Stimulated activated CD8-positive, alpha-beta memory T cell treated with anti-CD3 and anti-CD28 coated beads, Interleukin-12 subunit alpha, Interleukin-12 subunit beta, amount 100 ng/mL, for 4 hours (primary cell): ENCODE data around the gene TRPM3.

Experiments
- DNase-seq: peaks from one replicate; pipeline ENCODE4 v3.0.0-alpha.2; 2020; ENCODE audit warnings: low read depth

The TRPM3 gene

DNA sequence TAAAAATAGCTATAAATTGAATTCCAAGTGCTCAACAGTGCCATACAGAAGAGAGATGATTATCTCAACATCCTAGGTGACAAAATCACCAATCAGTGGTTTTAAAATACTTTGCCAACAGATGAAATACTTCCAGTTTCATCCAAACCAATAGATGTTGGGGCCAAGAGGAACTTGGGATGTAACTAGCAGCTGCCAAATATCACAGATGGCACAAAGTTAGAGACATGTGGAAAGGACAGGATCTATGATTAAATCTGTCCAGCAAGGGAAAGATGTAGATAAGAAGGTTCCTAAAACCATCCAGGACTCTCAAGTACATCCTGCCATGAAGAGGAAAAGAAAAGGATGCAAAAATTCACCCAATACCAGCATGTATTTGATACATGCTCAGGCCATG, 23.8 kb downstream of the TRPM3 start:
- DNase-seq: no peak

DNA sequence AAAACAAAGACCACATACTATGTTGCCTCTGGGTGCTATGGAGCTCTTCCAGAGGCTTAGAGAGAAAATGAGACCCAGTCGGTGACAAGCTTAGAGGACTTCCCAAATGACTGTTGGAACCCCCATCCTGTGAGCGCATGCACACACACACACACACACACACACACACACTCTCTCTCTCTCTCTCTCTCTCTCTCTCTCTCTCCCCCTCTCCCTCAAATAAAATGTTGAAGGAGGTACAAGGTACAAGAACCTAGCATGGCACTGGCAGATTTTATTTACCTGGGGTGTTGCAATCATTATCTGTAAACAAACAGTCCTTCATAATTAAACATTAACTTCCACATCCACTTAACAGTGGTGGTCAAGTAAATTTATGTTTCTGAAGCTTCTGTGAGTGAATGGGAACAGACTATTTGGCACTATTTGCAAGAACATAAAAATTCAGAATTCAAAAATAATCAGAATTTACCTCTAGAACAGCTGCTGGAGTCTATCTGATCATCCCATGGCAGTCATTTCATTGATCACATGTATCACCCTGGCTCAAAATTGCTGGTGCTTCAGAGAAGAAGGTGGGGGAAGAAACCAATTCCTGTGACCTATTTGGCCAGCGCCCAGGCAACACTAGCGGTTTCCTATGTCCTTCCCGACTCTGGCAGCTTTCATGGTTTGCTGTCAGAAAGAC, 24.9 kb downstream of the TRPM3 start:
- DNase-seq: no peak

DNA sequence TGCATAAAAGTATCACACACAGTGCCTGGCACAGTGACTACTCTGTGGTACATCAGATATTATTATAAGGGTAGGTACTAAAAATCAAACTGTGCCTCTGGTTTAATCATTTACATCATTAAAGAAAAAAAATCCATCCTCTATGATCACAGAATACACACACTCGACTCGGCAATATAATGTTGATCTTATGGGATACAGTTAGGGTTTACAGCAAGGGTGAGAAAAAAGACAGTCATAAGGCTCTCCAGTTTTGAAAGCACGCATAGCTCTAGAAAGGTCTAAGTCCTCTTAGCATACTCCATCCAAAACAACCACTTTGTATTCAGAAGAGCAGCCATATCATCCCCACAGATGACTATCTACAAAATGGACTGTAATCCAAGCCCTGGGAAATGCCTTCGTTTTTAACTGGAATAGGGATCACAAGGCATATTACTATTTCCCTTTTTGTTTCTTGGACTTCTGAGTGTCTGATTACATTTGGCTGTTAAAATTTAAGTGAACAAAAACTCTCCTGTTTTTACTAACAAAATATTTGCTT, 26.6 kb downstream of the TRPM3 start:
- DNase-seq: no peak

DNA sequence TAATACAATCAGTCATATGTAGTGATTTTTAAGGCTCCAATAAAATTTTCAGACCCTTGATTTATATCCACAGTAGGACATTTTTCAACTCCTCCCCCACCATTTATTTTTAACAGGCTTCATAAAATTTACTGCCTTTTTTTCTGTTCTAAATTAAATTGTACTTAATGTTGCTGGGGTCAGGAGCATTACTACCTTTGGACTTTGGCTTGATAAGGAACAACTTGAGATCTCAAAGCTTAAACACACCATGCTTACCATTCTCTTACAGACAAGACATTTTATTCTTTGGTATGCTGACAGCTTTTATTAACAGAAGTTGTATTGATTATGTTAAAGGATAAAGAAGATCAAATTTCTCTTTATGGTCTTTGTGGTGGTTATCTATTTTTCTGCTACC, 30.5 kb downstream of the TRPM3 start:
- DNase-seq: no peak

DNA sequence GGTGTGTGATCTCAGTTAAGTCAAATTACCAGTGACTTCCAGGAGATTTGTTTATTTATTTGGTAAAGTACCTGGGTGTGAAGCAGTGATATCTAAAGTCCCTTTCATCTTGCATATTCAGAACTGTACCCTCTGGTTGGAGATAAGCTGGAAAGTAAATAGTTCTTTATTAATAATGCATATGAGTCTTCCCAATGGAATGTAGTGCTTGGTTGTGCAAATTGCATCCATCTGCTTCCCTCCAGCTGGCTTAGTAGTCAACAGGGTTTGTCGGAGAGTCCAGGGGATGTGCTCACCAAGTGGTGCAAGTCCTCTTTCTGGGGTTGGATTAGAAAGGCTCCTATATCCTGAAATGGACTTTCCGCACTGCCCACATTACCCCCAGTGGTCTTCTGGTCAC, 42.0 kb downstream of the TRPM3 start:
- DNase-seq: no peak

DNA sequence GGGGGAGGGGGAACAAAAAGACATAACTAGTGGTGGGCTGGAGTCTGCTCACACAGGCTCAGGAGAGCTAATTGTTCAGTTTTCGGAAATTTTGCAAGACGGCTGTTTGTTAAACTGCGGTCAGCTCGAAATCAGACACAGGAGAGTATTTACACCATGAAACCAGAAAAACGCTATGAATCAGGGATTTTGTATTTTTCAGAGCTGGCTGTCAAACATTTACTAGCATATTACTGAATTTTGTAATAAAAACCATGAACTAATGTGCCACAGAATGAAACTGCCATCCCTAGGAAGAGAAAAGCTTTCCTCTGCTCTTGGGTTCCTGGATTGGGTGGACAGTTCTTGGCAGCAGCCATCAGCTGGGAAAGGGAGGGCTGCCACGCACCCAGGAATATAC, 45.3 kb downstream of the TRPM3 start:
- DNase-seq: no peak

DNA sequence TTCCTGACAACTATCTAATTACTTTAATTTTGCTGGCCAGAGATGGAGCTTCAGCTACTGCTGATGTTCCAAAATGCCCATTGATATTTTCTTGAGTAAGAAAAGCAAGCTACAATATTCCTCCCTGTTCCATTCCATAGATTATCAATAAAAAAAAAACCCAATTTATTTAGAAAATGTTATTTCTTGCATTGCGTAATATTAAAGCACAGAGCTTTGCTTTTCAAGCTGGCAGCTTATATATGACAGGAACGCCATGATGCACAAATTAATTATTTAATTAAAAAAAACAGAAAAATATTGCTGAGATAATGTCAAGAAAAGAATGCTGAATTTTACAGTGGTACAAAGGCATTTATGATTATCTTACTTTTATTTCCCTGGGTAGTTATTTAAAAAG, 47.9 kb downstream of the TRPM3 start:
- DNase-seq: no peak

DNA sequence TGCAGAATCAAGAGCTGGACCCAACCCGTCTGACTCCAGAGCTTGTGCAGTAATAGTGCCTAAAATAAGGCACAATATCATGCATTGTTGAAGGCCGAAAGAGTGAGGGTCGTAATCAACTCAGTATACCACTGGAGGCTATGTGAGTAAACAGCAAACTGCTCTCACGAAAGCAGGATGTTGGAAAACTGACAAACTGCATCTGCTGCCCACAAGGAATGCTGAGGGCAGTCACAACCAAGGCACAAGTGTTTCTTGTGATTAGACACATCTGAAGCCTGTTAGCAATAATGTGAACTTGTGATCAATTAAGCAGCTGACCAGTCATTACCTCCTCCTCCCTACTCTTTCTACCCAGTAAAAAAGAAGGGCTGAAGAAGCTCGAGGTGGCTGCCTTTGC, 48.8 kb downstream of the TRPM3 start:
- no peak for DNase-seq

DNA sequence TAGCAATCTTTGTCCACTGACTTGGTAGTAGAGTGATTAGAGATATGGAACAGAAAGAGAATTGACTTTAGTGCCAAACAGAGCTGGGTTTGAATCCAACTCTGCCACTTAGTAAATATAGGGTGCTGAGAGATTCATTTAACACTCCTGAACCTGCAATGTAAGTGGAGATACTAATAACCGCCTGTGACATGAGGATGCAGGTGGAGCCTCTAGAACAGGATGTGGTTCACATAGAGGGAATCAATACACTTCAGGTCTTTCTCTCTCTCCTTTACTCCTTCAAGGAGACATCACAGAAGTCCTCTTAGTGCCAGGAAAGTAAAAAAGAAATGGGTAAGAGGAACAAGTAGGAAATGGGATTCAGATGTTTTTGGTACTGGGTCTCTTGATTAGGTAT, 49.8 kb downstream of the TRPM3 start:
- DNase-seq: no peak

DNA sequence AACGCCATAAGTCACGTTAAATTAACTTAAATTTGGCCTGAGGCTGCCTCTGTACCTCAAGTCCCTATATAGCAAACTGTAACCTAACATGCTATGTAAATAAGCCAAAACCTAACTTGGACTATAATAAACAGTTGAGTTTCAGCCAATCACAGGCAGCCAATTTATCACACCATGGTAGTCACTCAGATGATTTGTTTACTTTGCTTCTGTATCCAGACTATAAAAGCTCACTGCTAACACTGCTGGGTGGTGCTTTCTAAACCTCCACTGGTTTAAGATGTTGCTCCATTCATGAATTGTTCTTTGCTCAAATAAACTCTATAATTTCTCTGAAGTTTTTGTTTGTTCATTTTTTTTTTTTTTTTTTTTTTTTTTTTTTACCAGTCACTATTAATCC, 62.8 kb downstream of the TRPM3 start:
- DNase-seq: no peak

DNA sequence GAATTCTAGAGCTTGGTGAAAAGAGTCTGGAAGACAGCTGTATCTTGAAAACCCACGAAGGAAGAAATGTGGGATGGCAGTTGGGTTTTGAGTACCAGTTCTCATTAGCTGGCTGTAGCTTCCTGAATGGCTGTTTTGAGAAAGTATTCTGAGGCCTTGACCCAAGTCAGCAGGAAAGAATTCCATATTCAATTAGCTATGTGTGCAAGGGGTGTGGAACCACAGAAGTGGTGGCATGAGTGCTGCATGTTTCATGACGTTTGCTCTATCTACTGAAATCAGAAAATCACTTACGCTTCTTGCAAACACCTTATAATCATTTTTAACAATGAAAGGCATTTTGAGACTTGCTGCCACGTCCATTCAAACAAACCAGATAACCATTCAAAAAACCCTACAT, 69.1 kb downstream of the TRPM3 start:
- no peak for DNase-seq

DNA sequence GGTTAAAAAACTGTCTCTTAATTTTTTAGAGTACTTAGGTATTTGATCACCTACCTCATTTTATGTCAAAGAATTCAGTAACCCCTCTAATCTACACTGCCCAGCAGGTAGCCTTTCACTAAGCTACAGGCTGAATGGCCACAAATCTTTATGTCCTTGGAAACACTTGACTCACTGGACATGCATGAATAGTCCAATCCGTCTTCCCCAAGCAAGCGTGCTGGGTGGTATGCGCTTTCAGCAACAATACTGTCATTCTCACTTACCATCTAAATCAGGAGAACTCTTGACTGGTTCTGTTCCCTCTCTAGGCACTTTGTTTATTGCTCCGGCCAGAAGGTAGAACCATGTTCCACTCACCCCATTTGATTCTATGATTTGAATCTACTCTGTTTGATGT, 73.1 kb downstream of the TRPM3 start:
- no peak for DNase-seq

DNA sequence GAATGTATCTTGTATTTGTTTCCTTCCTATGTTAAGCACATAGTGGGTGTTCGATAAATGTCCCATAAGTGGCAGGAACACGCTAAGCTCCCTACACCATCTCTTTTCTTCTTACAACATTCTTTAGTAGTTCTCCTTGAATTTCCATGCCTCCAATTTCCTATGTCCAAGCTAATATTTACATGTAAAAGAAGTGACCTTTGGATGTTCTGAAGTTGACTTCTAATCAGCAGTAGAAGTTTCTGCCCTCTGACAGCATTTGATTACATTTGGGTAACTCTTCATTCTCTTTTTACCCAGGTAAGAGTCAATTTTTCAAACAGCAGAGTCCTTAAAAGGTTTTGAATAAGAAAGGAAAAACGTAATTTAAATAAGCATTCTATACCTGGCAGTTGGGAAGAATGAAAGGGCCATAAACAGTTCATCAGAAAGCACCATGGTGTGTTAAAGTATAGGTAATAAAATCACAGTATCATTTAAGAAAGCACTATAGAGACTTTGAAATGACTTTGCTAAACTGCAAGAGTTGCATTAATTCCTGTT, 78.9 kb downstream of the TRPM3 start:
- no peak for DNase-seq

DNA sequence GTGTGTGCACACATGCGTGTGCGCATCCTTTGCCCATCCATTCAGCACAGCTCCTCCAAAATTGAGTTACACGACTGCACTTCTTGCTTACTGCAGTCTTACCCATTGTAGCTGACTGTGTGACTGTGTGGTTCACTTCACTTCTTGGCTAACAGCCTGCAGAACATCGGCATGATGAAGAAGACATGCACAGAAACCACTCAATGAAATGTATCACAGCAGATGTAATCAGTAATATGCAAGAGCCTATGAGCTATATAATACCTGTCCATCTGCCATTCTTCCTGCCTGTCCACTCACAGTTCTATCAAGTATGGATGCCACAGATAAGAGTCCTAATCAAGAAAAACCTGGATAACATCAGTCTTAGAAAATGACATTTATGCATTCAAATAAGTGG, 83.9 kb downstream of the TRPM3 start:
- no peak for DNase-seq

DNA sequence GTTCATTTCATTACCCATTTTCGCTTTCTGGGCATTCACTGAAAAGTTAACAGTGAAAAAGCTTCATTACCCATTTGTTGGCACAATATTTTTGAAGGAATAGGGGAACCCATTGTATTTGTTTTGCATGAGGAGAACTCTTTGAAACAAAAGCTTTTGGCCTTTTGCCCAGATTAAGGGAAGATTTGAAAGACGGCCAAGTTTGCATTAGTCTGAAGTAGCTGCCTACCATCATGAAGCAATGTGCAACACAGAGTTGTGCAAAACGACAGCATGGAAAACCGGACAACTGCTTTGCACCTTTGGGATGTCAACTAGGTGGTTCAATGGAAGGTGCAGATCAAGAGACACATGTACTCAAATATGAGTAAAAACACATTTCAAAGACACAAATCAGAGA, 84.9 kb downstream of the TRPM3 start:
- DNase-seq: no peak

DNA sequence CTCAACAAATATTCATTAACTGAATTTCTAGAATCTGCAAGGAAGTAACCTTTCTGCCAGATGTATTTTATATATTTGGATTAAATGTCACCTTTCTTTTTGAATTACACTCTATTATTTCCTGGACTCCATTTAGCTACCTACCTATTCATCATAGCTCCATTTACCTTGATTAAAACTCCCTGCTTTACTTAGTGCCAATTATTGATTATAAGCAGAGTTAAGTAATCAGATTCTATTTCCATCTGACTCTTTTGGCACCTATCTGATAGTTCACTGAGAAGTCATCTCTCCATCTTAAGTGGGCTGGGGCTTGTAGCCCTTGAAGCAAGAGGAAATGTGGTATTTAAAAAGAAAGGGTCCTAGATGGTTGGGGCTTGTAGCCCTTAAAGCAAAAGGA, 88.6 kb downstream of the TRPM3 start:
- no peak for DNase-seq

DNA sequence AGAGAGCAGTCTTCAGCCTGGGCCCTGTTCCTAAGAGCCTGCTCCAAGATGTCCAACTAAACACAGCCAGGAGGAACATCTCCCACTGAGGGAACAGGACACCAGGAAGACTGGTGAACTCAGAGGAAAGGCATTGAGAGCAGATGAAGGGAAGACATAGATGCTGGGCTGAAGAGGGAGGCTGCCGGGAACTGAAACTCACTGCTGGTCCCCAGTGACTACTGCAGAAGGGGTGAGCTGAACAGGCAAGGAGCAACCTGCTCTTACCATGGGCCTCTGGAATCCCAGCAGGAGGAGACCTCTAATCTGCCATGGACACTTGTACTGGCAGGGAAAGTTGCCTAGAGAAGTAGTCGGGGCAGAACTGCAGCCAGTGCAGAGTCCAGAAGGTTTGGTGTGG, 95.7 kb downstream of the TRPM3 start:
- no peak for DNase-seq

DNA sequence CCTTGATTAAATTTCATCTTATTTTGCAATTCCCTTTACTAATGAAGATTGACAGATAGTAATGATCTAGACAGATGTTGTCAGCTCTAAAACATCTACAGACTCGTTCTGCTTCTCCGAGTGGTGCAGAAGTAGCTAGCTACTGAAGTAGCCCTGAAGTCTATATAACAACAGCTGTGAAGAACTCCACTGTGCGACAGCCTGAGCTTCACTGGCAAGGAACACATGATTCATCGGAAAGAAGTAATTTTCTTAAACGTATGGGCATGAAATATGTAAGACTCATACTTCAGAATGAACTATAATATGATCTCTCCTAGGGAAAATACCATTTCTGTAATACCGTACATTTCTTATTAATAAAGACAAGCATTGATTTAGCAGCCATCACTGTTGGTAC, 96.2 kb downstream of the TRPM3 start:
- no peak for DNase-seq

DNA sequence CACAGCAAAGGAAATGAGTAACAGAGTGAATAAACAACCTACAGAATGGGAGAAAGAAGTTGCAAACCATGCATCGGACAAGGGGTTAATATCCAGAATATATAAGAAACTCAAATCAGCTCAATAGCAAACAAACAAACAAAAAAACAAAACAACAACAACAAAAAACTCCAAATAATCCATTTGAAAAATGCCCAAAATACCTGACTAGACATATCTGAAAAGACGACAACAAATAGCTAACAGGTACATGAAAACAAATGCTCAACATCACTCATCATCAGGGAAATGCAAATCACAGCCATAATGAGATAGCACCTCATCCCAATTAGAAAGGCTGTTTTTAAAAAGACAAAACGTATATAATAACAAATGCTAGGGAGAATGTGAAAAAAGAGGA, 111.2 kb downstream of the TRPM3 start:
- no peak for DNase-seq

DNA sequence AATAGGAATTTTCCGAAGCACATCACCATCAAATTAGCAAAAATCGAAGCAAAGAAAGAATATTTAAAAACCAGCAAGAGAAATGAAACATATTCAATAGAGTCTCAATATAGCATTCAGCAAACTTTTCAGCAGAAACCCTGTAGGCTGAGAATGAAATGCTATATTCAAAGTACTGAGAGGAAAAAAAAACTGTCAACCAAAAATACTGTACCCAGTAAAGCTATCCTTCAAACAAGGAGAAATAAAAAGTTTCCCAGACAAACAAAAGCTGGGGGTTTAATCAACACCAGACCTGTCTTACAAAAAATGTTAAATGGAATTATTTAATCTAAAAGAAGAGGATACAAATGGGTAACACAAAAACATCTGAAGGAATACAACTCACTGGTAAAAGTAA, 116.0 kb downstream of the TRPM3 start:
- no peak for DNase-seq

DNA sequence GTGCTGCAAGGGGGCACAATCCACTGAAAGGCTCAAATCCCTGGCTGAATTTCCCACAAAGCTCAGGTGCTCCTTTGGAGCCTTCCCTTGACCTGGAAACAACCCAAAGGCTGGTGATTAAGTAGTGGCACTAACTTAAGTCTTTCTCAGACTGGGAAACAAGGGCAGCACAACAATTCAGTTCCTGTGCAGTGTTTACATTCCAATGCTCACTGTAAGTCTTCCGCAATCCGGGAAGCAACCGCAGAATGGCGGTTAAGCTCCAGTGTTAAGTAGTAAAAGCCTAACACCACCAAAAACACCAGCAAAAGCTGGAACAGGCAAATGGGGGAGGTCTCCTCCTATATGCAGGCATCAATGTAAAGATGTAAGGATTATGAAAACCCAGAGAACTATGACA, 117.2 kb downstream of the TRPM3 start:
- DNase-seq: no peak

DNA sequence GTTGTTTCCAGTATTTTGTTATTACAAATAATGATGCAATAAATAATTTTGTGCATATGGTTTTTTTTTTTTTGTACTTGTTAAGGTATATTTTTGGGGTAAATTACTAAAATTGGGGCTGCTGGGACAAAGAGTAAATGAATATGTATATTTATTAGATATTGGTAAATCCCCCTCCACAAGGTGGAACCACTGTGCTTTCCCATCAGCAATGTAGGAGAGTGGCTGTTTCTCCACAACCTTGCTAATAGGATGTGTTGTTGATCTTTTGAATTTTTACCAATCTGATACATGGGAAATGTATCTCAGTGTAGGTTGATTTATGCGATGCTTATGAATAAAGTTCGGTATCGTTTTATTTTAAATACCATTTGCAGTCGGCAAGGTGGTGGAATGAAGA, 118.1 kb downstream of the TRPM3 start:
- DNase-seq: no peak

DNA sequence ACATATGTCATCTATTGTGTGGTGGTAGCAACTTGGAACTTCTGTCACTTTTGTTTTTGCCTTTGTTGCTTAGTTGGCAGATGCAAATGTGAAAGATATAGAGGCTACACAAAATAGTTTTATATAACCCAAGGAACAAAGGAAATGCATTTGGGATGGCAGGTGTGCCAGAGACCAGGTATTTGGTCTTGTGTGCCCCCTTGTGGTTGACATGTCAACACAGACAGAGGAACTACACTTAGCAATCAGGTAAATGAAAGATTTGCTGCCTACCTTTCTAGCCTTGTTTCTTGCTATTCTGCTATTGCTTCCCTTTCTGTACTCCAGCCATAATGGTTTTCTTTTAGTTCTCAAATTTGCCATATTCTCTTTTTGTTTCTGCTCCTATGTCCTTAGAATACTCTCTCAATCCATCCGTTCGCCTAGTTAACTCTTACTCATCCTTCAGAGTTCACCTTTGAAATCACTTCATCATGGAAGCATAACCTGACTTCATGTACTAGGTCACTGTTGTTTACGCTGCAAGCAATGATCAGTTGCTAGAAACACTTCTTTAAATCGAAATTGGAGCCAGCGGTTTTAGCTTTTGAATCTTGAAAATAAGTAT, 119.5 kb downstream of the TRPM3 start:
- DNase-seq: no peak

DNA sequence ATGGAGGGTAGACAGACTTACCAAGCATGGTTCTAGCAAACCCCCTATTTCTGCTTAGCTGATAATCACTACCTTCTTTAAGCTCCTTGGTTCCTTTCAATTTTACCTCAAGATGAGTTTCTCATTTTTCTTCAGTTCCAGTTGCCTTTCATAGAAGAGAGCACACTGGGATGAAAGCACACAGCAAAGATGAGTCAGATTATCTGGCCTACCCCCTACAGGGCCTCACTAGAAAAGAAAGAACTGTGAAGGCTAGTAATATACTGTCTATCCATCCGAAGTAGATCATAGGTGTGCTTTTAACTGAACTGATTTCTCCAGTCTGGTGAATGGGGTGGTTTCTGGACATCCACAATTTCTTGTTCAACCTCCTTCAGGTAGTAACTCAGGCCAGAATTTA, 122.5 kb downstream of the TRPM3 start:
- DNase-seq: no peak
